NCI-H2107 treated with DMSO at 0.1 percent for 48 hours (cell line): ENCODE data around the gene NKAIN2.

Source experiments
- DNase-seq: peaks from one replicate; lab custom pipeline; 2025; ENCODE audit not compliant: unreplicated experiment; lab: John Stamatoyannopoulos, UW

NKAIN2 gene

GRCh38 chr6:124073820-124074587 is 270.3 kb downstream of the NKAIN2 start:
- peak; percentile 73 for DNase-seq

GRCh38 chr6:124074606-124075005 is 270.9 kb downstream of the NKAIN2 start:
- DNase-seq, result no peak

- peak; percentile 85 for DNase-seq
Observed at GRCh38 chr6:124076336-124077048, 272.8 kb downstream of the NKAIN2 start.

- no peak for DNase-seq
Observed at GRCh38 chr6:124078169-124078568, 274.5 kb downstream of the NKAIN2 start.

GRCh38 chr6:124080483-124080882 is 276.8 kb downstream of the NKAIN2 start:
- no peak for DNase-seq

GRCh38 chr6:124090491-124090890 is 286.8 kb downstream of the NKAIN2 start:
- no peak for DNase-seq

GRCh38 chr6:124099520-124099919 is 295.9 kb downstream of the NKAIN2 start:
- no peak for DNase-seq

GRCh38 chr6:124110514-124110913 is 306.8 kb downstream of the NKAIN2 start:
- DNase-seq, result no peak

GRCh38 chr6:124119596-124119995 is 315.9 kb downstream of the NKAIN2 start:
- peak; percentile 60 for DNase-seq

GRCh38 chr6:124123617-124124209 is 320.0 kb downstream of the NKAIN2 start:
- DNase-seq, result no peak

GRCh38 chr6:124131259-124131658 is 327.6 kb downstream of the NKAIN2 start:
- no peak for DNase-seq

- no peak for DNase-seq
Observed at GRCh38 chr6:124131779-124132178, 328.1 kb downstream of the NKAIN2 start.

- DNase-seq, result peak; percentile 59
Observed at GRCh38 chr6:124132256-124132655, 328.6 kb downstream of the NKAIN2 start.

- no peak for DNase-seq
Observed at GRCh38 chr6:124142852-124143251, 339.2 kb downstream of the NKAIN2 start.

- DNase-seq, result no peak
Observed at GRCh38 chr6:124143435-124143834, 339.8 kb downstream of the NKAIN2 start.

GRCh38 chr6:124147621-124148020 is 344.0 kb downstream of the NKAIN2 start:
- DNase-seq, result no peak

GRCh38 chr6:124148236-124148957 is 344.7 kb downstream of the NKAIN2 start:
- no peak for DNase-seq

- no peak for DNase-seq
Observed at GRCh38 chr6:124149646-124150045, 346.0 kb downstream of the NKAIN2 start.

- no peak for DNase-seq
Observed at GRCh38 chr6:124158024-124158423, 354.4 kb downstream of the NKAIN2 start.

- DNase-seq, result no peak
Observed at GRCh38 chr6:124163676-124164075, 360.0 kb downstream of the NKAIN2 start.

GRCh38 chr6:124164343-124164742 is 360.7 kb downstream of the NKAIN2 start:
- no peak for DNase-seq
